Activated naive CD4-positive, alpha-beta T cell treated with anti-CD3 and anti-CD28 coated beads, Interleukin-2, amount 50 U/mL, for 16 hours (primary cell): ENCODE measurements around the gene HSPB7.
"Not testable (repeated sequence)": the region's sequence is repeated elsewhere in the genome, so short reads cannot be mapped to it uniquely, and the experiment has no call there.

Experiments
- DNase-seq: peaks from one replicate; pipeline ENCODE4 v3.0.0-alpha.2; 2020

Gene HSPB7

DNA sequence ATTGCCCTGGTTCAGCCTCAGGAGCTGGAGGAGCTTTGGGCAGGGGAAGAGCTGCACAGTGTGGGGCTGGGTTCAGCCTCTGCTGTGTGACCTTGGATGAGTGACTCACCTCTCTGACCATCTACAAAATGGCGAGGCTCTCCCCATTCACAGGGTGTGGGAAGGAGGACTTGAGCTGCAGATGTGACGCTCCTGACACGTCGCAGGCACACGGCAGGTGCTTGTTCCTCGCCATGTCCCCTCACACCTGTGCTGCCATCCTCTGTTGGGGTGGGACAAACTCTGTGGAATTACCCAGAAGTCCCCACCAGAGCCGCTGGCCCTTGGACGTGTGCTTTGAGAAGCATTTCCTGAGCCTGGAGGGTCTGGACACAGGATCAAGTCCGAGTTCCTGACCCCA lies 3.0 kb upstream of the HSPB7 start:
- DNase-seq = not testable (repeated sequence)

DNA sequence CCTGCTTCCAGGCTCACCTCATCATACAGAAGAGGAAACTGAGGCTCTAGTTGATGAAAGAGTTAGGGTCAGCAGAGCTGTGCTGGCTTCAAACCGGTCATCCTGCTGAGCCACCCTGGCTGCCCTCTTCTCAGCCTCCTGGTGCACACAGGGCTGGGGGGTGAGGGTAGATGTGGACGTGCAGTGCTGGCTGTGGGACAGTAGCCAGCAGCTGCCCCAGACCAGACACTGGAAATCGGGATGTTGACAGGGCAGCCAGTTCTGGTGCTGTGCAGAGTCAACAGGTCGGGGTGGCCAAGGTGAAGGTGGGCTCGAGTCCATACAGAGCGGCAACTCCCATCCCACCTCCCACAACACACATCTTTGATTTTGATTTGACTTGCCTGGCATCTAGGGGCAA lies 2.5 kb upstream of the HSPB7 start:
- DNase-seq = no peak

DNA sequence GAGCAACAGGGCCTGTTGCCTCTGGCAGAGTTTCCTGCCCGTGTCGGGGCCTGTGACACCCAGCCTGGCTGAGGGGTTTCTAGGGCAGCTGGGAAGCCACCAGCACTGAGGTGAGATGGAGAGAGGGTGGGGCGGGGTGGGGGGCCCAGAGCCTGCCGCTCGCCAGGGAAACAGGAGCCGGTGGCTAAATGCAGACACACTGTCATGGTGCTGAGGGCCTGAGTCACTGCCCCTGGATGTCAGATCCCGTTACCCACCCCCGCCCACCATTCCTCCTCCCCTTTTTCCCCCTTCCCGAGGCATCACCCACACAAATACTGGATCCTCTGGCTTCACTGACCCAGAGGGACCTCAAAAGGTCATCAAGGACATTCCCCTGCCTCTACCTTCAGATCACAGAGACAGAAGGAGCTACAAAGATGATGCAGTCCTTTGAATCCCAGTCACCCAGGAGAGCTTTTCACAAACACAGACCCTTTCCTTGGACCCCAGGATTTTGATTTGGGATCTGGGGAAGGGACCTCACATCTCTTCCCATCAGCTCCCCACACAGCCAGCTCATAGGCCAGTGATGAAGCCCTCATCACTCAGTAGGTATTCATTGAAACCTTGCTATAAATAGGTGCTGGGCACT lies 1.9 kb upstream of the HSPB7 start:
- no peak for DNase-seq

DNA sequence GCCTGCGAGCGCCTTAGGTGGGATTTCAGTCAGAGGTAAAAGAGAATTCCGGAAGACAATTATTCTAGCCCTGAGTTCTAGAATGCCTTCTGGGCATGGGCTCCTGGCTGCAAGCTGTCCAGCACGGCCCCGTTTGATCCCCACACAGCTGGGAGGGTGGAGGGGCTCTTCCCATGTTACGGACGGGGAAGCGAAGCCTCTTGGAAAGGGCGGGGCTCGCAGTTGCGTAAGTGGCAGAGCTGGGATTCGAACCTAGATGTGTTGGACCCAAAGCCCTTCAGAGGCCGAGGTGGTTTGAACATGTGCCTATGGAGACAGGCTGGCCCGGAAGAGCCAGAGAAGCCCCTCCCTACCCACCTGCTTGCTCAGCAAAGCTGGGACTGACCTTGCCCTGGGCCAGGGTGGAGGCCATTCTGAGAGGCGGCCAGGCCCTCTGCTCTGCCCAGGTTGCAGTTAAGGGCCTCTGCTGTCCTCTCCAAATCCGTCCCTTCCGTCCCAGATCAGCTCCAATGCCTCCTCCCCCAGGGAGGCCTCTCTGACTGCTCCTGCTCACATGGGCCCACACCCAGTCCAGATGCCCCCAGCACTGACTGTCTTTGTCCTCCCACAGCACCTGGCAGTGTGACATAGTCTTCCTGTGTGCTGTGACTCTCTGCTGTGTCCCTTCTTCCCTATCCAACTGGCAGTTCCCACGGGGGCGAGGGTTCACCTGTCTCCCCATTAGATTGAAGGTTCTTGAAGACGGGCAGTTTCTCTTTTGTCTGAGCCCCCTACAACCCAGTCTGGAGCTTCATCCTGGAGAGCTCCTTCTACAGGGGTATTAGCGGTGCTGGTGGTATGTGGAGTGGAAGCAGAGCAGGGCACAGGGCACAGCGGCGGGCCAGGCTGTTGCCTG lies 1.2 kb upstream of the HSPB7 start:
- no peak for DNase-seq

DNA sequence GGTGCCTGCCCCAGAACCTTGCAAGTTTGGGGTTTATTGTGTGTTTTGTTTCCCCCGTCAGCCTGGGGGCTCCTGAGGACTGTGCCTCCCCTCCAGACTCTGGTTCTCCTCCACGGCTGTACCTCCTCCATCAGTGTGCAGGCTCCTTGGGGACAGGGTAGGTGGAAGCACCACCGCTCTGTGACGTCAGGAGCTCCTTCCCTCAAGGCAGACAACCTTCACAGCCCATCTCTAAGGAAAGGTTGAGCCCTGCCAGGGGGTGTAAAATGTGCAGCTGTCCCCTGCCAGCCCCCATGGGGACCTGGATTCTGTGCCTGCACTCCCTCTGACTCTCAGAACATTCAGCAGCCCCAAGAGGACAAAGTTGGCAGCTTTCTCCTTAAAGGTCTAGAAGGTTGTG lies 465 bp upstream of the HSPB7 start:
- no peak for DNase-seq

DNA sequence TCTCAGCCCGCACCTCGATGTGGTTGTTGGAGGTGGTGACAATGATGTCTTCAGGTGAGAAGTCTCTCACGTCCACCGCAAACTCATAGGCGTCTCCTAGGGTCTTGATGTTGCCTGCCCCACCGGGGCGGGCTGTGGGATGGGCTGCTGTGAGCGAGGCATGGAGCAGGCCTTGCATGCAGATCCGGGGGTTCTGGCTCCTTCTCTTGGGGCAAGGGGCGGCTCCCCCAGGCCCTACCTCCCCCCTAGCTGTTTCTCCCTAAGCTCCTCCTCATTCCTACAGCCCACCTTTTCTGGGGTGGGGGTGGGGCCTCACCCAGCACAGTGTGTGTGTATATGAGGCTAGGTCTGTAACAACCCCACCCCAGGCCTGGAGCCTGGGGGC lies 775 bp downstream of the HSPB7 start:
- no peak for DNase-seq

DNA sequence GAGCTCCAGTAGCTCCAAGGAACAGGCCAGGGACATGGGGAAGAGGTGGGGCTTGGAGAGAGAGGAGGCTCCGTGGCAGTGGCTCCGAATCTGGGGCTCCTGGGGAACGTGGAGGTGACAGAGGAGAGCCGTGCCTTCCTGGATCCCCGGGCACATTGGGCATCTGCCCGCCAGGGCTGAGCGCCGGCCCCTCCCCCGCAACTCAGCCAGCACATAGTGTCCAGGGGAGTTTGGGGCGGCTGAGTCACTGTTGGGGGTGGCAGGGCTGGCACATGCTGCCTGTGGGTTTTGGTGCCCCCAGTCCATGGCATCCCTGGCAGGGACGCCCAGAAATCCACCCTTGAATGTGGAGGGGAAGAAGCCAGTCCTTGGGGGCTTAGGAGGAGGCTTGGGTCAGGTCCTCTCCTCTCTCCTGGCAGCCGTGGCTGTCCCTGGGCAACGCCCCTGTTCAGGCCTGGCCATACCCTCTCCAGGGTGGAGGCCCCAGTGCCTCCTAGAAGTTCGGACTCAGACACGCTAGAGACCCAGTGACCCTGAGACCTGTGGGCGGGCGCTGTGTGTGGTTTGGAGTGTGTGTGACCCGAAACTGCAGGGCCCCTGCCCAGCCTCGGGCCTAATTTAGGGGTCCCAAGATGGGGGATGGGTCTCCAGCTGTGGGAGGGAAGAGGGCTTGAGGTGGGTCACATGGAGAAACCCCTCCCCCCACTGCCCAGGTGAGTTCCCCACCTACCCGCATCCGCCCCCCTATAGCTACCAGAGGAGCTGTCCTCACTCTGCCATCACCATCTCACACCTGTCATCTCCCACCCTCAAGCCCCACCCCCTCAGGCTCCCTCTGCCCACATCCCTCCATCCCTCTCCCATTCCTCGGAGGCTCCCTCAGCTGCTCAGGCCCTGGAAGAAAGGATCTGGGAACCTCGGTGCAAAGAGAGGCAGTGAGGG lies 1.6 kb downstream of the HSPB7 start:
- DNase-seq = no peak

DNA sequence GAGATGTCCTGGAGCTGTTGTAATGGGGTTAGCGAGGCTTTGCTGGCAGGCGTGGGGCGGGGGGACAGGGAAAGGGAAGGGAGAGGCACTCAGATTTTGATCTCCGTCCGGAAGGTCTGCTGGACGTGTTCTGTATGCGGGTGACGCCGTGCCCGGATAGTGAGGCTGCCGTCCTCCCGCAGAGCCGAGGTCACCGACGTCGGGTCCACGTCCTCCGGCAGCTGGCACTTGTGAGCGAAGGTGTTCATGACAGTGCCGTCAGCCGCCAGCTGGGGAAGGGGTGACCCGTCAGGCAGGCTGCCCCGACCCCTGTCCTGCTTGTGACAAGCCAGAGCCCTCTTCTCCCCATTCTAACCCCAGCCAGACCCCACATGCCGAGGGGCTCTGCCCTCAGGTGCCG lies 2.4 kb downstream of the HSPB7 start:
- DNase-seq = no peak

DNA sequence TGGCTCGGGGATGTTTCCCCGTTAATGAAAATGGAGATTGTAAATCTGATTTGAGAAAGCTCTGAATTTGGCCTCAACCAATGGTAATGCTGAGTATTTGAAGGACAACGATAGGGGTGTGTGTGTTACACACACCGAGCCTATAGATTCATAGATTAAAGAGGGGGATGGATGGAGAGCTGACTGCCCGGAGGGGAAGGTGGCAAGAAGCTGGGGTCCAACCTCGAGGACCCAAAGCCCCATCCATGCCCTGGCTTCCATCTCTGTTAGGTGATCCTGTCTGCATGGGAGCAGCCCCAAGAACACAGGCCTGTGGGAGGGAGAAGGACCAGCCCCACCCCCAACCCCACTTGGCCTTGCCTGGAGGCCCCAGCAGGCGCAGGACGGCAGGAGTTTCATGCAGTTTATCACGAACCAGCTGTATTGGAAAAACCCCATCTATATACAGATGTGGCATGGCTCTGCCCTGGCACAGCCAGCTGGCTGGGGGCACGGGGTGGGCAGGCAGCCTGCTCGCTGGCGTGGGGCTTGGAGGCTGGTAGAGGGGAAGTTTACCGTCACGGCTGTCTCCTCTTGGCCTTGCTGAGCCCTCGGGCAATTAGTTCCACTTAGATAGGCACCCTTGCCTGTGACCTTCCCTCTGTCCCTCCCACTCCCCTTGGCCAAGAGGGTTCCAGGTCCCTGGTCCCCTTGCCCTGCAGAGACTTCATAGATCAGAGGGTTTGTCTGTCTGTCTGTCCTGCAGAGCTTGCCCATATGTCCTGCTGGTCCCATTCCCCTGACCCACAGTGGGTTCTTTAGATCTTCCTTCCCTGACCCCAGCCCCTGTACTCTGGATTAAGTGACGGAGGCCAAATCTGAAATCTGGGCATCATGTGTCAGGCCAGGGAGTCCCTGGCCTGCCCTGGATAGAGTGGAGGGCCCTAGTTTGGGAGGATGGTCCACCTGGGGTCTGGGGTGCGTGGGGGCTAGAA lies 3.0 kb downstream of the HSPB7 start:
- DNase-seq = no peak

DNA sequence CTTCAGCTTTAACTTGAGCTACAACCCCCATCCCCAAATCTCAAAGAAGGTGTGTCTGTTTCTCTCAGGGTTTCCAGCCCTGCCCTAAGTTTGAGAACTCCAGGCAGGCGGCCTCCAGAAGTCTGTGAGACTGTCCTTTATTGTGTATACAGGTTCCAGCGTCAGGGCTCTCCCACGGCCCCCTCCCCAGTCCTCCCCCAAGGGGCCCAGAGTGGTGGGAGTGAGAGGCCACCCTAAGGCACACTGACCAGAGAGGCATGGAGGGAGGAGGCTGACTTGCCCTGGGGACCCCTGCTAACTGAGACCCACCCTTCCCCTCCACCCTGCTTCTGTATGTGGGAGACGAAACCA lies 4.0 kb downstream of the HSPB7 start:
- no peak for DNase-seq

DNA sequence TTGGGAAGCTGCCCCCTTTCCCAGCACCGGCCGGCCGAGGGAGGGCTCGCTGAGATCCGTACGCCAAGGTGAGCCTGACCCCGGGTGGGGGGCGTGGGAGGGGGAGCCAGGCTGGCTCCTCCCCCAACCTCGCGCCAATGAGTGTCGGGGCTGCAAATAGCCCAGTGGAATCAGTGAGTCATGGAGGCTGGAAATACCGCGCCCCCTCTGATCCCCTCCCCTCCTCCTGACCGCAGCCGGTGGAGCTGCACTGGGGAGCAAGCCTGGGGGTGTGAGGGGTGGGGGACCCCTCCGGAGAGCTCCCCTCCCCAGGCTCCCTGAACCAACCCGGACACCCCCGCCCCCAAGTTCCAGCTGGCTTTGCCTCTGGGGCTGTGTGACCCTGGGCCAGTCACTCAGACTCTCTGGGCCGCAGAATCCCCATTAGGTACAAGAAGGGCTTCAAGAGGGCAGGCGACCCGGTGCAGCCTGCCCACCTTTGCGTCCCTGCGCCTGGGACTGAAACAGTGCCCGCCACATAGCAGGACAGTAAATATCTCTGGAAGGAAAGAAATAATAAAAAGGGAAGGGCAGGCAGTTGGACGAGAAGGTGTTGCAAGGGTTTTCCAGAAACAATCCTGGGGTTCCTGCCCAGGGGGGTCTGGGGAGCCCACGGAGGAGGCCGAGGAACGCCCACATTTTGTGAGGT lies 4.5 kb downstream of the HSPB7 start:
- DNase-seq = peak; percentile 62

DNA sequence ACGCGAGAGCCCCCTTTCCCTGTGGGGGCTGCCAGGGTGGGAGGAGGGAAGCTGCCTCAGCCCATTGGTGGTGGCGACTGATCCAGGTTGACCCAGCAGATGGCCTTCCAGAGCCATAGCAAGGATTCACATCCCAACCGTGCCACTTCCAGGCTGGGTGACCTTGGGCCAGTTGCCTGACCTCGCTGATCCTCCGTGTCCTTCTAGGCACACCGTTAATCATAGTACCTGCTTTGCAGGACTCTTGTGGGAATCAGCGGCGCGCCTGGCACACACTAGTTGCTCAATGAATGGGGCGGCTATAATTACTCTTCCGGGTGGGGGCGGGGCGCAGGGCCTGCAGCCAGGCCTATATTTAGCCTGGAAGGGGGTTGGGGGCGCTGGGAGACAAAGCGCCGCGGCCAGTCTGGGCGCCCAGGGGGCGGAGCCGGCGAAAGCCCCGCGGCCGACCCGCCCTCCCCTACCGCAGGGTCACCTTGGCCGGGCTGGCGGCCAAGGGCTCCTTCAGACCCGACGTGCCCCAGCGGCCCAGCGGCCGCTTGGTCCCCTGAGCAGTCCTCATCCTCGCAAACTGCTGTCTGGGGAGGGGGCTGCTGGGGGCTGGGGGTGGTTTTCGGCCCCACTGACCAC lies 5.1 kb downstream of the HSPB7 start:
- DNase-seq = peak; percentile 52

DNA sequence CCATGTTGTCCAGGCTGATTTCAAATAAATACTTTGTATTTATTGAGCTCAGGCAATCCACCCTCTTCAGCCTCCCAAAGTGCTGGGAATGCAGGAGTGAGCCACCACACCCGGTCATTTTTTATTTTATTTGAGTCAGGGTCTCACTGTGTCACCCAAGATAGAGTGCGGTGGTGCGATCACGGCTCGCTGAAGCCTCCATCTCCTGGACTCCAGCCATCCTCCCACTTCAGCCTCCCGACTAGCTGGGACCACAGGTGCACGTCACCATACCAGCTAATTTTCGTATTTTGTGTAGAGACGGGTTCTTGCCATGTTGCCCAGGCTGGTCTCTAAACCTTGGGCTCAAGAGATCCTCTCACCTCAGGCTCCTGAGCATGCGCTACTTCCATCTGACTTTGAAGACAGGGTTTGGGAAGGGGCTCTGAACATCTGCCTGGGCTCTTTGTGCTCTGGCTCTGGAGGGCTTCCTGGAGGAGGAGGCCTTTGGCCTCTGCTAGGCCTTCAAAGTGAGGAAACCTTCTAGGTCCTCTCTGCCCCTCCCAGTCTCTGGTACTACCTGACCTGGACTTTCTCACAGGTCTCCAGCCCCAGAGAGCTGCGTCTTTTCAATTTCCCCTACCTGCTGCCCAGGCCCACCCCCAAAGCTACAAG lies 5.8 kb downstream of the HSPB7 start:
- DNase-seq = no peak

DNA sequence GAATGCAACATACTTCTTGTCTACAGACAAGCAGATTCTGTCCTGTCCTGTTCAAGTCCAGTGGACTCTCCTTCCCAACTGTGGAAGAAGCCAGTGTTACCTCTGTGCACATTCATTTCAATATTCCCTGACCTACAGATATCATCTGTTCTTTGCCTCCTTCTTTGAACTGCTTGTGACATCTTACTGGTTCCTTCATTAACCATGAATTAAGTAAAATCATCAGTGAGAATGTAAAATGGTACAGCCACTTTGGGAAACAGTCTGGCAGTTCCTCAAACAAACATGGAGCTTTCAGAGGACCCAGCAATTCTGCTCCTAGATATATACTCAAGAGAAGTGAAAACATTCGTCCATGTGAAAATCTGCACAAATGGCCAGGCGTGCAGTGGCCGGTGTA lies 7.0 kb downstream of the HSPB7 start:
- no peak for DNase-seq

DNA sequence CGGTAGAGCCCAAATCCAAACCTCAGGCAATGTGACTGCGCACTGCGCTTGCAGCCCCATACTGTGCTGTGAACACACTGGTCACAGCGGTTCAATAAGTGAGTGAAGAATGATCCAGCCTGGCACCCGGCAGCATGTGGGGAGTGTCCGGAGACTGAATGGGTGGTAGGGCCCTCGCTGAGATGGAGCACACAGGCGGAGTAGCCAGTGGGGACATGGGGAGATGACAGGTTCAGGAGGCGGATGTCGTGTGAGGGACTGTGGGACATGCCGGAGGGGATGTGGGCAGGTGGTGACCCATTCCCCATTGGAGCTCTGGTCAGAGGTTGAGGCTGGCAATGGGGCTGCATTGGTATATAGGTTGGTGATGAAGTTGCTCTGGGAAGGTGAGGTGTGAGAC lies 8.2 kb downstream of the HSPB7 start:
- no peak for DNase-seq

DNA sequence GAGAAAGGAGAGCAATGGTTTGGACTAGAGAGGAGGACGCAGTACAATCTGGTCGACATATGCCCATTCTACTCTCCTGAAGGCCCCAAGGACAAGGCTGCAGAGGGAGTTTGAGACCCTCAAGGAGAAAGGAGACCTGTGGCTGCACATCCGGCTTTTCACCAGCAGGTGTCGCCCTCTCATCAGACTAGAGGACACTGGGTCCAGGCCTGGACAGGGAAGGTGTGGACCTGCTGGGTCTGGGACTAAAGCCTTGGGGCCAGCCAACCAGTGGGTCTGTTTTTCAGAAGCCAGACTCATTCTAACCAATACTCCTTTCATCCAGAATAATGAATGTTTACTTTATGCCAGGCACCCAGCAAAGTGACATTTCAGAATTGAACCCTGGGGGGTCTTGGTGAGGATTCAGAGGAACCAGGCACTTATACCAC lies 8.8 kb downstream of the HSPB7 start:
- DNase-seq = peak; percentile 74

DNA sequence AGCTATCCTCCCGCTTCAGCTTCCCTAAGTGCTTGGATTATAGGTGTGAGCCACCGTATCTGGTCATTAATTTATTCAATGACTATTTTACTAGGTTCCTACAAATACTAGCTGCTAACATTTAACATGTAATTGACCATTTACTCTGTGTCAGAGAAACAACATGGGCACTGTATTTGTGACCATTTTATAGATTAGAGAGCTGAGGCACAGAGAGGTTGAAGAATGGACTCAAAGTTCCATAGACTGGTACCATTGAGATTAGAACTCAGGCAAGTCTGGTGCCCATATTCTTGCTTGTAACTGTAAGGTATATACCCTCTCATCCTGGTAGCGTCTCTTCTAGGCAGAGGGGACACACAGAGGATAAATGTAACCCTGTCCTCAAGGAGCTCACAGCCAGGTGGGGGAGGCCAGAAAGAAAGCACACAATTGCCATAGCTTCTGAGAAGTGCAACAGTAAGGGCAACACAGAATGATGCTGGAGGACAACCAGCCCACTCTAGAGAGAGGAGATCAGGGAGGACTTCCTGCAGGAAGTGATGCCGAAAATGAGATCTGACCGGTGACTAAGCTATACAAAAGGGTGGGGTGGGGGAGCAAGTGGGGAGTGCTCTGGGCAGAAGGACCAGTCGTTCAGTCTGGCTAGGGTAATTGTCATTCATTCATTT lies 10.0 kb downstream of the HSPB7 start:
- no peak for DNase-seq

DNA sequence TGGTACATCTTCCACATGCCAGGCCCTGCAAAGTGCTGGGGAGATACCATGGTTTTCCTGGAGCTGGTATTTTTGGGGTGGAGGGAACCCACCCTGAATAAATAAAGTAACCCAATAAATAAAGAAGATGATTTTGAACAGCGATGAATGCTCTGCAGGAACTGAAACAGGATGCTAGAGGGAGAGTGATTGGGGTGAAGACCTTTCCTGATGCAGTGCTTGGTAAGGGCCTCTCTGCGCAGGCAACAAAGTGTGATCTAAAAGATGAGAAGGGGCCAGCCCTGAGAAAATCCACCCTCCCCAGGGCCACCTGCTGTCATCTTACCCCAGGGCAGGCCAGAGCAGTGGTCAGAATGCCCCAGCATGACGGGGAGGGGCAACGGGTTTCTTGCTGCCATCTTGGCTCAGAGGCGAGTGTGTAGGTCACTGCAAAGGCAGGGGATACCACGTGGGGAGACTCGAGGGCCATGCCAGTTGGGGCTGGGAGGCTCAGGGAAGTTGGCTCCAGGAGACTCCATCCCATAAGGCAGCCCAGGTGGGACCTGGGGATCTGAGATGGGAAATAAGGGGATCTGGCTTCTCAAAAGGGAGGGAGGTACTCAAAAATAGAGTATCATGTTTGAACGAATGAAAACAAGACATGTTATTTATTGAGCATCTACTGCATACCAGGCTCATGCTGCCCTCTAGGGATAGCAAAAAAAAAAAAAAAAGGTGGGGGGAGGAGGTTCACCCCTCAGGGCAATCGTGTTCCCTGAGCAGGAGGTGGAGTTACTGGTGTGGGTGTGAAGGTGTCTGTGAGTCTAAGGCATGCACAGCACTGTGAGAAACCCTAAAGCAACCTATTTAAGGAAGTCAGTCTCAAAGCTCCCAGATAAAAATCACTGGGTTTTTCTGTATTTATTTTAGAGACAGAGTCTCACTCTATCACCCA lies 11.0 kb downstream of the HSPB7 start:
- peak; percentile 38 for DNase-seq

DNA sequence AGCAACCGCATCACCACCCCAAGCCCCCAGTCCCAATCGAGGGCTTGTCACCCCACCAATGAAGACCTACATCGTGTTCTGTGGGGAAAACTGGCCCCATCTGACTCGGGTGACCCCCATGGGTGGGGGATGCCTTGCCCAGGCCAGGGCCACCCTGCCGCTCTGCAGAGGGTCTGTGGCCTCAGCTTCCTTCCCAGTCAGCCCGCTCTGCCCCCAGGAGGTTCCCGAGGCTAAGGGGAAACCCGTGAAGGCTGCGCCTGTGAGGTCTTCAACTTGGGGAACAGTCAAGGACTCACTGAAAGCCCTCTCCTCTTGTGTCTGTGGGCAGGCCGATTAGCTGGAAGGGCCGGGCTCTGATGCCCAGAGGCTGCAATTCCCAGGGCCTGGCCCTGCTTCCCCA lies 11.8 kb downstream of the HSPB7 start:
- DNase-seq = no peak
